HL-60 (cell line): Measurements from ENCODE around the gene HMX3.

Source experiments
- POLR2AphosphoS5 ChIP-seq: IDR thresholded peaks from 2 replicates; pipeline ENCODE4 v1.6.1; 2012; ENCODE audit warnings: low read depth
- REST ChIP-seq: IDR thresholded peaks from 2 replicates; pipeline ENCODE4 v1.6.1; 2012; ENCODE audit warnings: low read depth; ENCODE audit not compliant: insufficient replicate concordance
- TF ChIP-seq, protein P1 (sequence below): IDR thresholded peaks from one replicate; pipeline ENCODE4 v1.5.1; 2011; ENCODE audit warnings: low read length, control low read depth, inconsistent platforms; ENCODE audit not compliant: insufficient read depth

- TF ChIP-seq POLR2AphosphoS5 (no peak), REST (no peak)
- TF ChIP-seq, protein P1, sequence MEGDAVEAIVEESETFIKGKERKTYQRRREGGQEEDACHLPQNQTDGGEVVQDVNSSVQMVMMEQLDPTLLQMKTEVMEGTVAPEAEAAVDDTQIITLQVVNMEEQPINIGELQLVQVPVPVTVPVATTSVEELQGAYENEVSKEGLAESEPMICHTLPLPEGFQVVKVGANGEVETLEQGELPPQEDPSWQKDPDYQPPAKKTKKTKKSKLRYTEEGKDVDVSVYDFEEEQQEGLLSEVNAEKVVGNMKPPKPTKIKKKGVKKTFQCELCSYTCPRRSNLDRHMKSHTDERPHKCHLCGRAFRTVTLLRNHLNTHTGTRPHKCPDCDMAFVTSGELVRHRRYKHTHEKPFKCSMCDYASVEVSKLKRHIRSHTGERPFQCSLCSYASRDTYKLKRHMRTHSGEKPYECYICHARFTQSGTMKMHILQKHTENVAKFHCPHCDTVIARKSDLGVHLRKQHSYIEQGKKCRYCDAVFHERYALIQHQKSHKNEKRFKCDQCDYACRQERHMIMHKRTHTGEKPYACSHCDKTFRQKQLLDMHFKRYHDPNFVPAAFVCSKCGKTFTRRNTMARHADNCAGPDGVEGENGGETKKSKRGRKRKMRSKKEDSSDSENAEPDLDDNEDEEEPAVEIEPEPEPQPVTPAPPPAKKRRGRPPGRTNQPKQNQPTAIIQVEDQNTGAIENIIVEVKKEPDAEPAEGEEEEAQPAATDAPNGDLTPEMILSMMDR, result no peak
Measured at GRCh38 chr10:123148414-123149161, 12.8 kb downstream of the HMX3 start.
